SU-DHL-6 (cell line): ENCODE data around the gene JMJD6.

Experiments
- EZH2phosphoT487 ChIP-seq: fragments of 200-600 bp; sonication (generic), shearing (Covaris generic); conservative IDR thresholded peaks from 2 replicates; pipeline ENCODE4 v1.6.1; 2018; ENCODE audit warnings: mild to moderate bottlenecking, antibody characterized with exemption, low read length, moderate library complexity, mixed read lengths
- TF ChIP-seq, protein P1 (sequence below): fragments of 200-600 bp; sonication (generic); IDR thresholded peaks from one replicate; pipeline ENCODE4 v1.5.1; 2017; ENCODE audit warnings: antibody characterized with exemption, mild to moderate bottlenecking, low read length, moderate library complexity; ENCODE audit not compliant: insufficient read depth, poor library complexity, severe bottlenecking

DNA sequence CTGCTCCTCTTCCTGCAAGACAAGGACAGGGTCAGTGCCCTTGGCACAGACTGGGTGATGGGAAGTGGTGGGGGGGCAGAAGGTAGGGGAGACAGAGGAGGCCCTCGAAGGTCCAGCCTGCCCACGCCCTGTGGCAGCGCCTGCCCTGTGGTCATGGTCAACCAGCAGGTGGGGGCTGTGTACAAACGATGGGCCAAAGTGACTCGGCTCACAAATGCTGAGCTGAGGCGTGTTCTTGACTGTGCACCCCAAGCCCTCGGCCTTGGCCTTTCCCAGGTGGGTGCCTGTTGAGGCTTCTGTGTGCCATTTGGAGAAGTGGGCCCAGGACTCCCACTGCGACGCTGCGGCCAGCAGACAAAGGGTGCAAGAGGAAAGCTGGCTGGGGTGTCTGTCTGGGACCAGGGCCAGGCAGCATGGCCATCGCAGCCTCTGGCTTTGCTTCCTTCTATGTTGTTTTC lies 38.2 kb downstream of the JMJD6 start:
- TF ChIP-seq, protein P1, sequence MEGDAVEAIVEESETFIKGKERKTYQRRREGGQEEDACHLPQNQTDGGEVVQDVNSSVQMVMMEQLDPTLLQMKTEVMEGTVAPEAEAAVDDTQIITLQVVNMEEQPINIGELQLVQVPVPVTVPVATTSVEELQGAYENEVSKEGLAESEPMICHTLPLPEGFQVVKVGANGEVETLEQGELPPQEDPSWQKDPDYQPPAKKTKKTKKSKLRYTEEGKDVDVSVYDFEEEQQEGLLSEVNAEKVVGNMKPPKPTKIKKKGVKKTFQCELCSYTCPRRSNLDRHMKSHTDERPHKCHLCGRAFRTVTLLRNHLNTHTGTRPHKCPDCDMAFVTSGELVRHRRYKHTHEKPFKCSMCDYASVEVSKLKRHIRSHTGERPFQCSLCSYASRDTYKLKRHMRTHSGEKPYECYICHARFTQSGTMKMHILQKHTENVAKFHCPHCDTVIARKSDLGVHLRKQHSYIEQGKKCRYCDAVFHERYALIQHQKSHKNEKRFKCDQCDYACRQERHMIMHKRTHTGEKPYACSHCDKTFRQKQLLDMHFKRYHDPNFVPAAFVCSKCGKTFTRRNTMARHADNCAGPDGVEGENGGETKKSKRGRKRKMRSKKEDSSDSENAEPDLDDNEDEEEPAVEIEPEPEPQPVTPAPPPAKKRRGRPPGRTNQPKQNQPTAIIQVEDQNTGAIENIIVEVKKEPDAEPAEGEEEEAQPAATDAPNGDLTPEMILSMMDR, result no peak
- no peak for TF ChIP-seq EZH2phosphoT487
